Effector memory CD4-positive, alpha-beta T cell (primary cell): ENCODE data around the gene SEPTIN1.

Experiments used
- DNase-seq, 3 donors: peaks; one replicate each; pipeline ENCODE4 v3.0.0-alpha.2; 2020
- H3K27ac ChIP-seq: 2 replicates; pipeline ENCODE4 v1.7.0; 2013; ENCODE audit warnings: mild to moderate bottlenecking, low read length, moderate library complexity; ENCODE audit not compliant: insufficient read depth, poor library complexity, severe bottlenecking
- H3K27me3 ChIP-seq: replicated peaks from 2 replicates; pipeline ENCODE4 v1.7.0; 2013; ENCODE audit warnings: mild to moderate bottlenecking, low read length; ENCODE audit not compliant: insufficient read depth, control insufficient read depth, poor library complexity, severe bottlenecking
- H3K36me3 ChIP-seq: 2 replicates; pipeline ENCODE4 v1.7.0; 2013; ENCODE audit warnings: mild to moderate bottlenecking, low read length, moderate library complexity; ENCODE audit not compliant: control insufficient read depth, insufficient read depth
- H3K4me1 ChIP-seq: 2 replicates; pipeline ENCODE4 v1.7.0; 2013; ENCODE audit warnings: low read length, mild to moderate bottlenecking; ENCODE audit not compliant: control insufficient read depth, insufficient read depth, poor library complexity, severe bottlenecking
- H3K4me3 ChIP-seq: 2 replicates; pipeline ENCODE4 v1.7.0; 2013; ENCODE audit warnings: low read length, low read depth, mild to moderate bottlenecking; ENCODE audit not compliant: insufficient read depth, poor library complexity, severe bottlenecking
- H3K9me3 ChIP-seq: 2 replicates; pipeline ENCODE4 v1.7.0; 2013; ENCODE audit warnings: mild to moderate bottlenecking, low read length, moderate library complexity; ENCODE audit not compliant: control insufficient read depth

Gene SEPTIN1

DNA sequence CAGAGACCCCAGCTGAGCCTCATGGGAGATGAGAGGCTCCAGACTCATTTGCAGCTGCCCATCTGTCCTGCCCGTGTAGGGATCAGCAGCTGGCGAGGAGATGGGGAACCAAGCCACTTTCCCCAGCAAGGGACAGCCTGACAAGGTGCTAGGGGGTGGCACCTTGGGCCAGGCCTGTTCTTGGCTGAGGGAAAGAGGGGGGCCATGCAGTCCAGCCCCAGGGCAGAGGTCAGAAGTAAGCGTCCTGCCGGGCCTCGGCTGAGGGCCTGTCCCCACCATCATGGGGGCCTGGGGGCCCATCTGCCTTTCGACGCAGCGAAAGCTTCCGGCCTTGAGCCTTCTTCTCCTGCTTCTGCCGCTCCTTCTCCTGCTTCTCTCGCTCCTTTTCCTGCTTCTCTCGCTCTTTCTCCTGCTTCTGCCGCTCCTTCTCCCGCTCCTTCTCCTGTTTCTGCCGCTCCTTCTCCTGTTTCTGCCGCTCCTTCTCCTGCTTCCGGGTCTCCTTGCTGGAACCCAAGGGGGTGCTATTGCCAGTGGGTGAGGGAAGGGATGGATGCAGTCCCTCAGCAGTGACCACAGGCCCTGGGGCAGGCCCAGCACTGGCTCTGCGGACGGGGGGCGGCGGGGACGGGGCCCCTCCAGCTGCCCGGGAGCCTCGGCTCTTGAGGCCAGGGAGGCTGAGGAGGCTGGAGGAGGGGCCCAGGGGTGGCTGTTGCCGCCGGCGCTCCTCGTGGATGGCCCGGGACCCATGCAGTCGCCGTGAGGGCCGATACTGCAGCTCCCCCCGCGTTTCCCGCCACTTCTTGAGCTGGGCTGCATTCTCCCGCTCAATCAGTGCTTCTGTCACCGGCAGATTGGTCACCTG lies 24.4 kb downstream of the SEPTIN1 start:
- Histone ChIP-seq H3K36me3 (peaks cover 29% of the 10 kb centered on the region), H3K4me1 (peaks cover 24% of the 10 kb centered on the region), H3K4me3 (no peak overlapping the region), H3K27ac (peak overlapping the region; percentile 36), H3K27me3 (no peaks in the 10 kb centered on the region), H3K9me3 (no peaks in the 10 kb centered on the region)
- DNase-seq: no peak

DNA sequence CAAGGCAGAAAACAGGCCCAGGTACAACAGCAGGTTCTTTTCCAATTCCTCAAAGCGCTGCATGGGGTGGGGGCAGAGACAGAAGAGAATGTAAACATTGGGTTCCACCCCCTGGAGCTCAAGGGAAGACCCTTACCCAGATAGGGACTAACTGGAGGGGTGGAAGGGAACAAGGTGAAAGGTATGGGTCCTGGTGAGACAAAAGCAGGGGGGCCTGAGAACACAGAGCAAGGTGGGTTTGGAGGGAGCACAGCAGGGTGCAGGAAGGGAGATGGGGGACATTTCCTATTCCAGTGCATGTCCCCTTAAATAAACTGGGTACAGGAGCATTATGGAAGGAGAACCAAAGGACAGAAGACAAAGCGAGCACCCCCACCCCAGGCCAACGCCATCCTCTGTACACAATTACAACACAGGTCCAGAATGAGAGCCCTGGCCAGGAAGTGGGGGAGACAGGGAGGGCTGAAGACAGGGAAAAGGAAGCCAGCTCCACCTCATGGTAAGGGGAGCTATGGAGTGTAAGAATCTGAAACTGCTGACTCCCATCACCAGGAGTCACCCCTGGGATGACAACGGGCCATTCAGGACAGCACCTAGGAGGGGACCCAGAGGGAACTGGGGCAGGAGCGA lies 25.2 kb downstream of the SEPTIN1 start:
- H3K4me1 ChIP-seq: peaks cover 24% of the 10 kb centered on the region
- H3K4me3 ChIP-seq: no peak overlapping the region
- peaks cover 34% of the 10 kb centered on the region for H3K36me3 ChIP-seq
- peak overlapping the region; percentile 36 for H3K27ac ChIP-seq
- no peak for DNase-seq
- H3K9me3 ChIP-seq: no peaks in the 10 kb centered on the region
- no peaks in the 10 kb centered on the region for H3K27me3 ChIP-seq

DNA sequence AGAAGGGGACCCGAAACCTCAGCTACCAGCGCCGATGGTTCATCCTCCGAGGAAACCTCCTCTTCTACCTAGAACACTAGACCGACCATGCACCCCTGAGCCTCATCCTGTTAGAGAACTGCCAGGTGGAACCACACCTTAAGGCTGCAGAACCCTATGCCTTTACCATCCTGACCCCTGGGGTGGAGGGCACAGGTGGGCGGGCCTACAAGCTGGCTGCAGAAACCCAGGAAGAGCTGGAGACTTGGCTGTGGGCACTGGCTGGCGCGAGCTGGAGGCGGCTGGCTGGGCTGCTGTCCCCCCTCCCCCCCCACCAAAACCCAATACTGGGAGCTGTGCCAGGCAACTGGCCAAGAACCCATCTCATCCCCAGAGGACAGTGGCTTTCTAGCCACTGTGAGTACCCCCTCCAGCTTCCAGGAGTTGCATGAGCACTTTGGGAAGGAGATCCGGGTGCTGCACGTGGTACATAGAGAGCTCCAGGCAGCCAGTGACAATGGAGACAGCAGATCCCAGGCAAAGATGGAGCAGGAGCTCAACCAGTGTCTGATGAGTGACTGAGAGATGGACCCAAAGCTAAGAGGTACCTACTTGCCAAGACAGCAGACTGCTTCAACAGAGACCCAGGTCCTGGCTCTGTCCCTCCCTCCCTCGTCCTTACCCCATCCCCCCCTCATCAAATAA lies 25.8 kb downstream of the SEPTIN1 start:
- Histone ChIP-seq H3K36me3 (peaks cover 39% of the 10 kb centered on the region), H3K4me3 (no peak overlapping the region)

DNA sequence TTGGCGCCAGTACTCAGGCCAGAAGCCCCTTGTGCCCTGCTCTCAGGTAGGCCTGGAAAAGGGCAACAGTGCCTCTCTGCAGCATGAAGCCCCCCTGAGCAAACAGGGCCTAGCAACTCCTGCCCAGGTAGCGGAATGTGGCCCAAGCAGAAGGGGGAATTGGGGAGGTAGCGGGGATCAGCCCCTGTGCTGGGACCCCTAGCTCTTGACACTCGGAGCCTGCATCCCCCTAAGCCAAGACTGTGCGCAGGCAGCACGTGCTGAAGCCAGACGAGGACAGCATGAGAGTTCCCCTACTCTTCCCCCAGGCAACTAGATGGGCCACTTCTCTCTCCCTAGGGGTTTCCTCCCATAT lies 26.4 kb downstream of the SEPTIN1 start:
- peak overlapping the region; percentile 81 for H3K4me3 ChIP-seq
- H3K36me3 ChIP-seq: peaks cover 45% of the 10 kb centered on the region
- no peak for DNase-seq
- no peaks in the 10 kb centered on the region for H3K9me3 ChIP-seq
- no peaks in the 10 kb centered on the region for H3K27me3 ChIP-seq
- peak overlapping the region; percentile 88 for H3K27ac ChIP-seq
- H3K4me1 ChIP-seq: peaks cover 24% of the 10 kb centered on the region

More for the DNA sequence above, 25.8 kb downstream of the SEPTIN1 start:
- Histone ChIP-seq H3K4me1 (peaks cover 24% of the 10 kb centered on the region), H3K27me3 (no peaks in the 10 kb centered on the region), H3K9me3 (no peaks in the 10 kb centered on the region), H3K27ac (peak overlapping the region; percentile 88)
- no peak for DNase-seq

DNA sequence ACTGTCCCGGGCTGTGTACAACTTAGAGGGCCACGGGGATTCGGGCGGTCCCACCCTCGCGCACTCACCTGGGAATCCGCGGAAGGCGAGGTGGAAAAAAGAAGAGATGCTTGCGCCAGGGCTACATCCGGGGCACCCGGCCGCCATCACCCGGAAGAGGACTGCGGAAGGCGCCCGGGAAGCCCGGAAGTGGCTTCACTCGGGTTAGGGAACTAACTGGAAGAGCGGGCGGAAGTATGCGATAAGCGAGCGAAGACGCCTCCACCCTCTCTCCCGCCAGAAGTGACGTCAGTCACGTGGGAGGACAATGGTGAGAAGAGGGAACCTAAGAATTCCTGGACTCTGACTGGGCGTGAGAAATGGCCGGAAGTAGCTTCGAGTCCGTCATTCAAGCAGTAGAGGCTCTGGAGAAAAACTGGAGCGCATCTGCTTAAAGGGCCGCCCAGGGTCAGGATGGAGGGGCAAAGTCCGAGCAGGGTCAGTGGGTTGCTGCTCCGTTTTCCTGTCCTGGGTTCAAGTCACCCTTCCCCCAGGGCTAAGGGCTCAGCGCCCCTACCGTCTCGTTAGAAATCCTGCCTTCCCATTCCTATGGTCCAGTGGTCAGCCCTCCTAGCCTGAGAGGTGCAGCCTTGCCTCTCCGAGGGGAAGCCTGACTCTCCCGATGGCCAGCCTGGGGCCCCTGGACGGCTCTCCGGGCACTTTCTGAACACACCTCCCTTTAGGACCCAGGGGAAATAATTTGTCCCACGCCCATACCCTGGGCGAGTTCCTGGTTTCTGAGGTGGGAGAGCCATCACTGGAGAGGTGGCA lies 27.0 kb downstream of the SEPTIN1 start, which contains the start of gene CD2BP2:
CD2BP2 (minus strand) TSS at position 165 of the 810 bp plus-strand sequence. CDS start 627 bp downstream, outside the sequence.
- Histone ChIP-seq H3K27ac (peak within 1 kb of the TSS; percentile 88), H3K27me3 (no peaks in the 10 kb centered on the region), H3K36me3 (peaks cover 47% of the 10 kb centered on the region), H3K4me1 (peaks cover 24% of the 10 kb centered on the region), H3K9me3 (no peaks in the 10 kb centered on the region), H3K4me3 (peak within 1 kb of the TSS; percentile 81)
- peak; percentile 80 to 86 (median 81) for DNase-seq

DNA sequence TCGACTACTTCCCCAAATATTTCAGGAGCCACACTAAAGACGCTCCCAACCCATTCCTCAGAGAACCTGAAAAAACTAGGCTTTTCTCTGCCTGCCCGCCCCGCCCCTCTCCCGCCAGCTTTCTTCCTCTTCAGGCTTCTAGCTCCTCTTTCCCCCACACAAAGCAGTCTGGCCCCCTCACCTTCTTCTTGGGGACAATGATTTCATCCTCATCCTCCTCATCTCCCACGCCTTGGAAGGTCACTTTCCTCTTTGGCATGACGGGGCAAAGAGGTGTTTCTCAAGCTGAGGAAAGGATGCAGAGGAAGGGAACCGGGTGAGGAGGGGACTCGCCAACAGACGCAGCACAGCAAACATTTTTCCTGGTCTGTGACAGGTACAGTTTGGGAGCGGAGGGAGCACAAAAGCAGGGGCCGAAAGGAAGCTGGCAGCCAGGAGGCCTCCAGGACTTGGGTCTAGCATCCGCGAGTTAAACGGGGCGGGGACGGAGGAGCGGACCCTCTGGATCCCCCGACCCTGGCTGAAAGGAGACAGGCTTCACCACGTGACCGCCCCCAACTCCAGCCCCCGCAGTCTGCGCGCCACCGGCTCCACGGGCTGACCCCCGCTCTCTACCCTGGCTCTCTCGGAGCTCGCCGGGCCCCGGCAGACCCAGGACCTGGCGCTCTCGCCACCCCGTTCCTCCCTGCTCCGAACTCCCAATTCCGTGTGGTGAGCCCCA lies 27.8 kb downstream of the SEPTIN1 start:
- peak overlapping the region; percentile 81 for H3K4me3 ChIP-seq
- H3K27ac ChIP-seq: peak overlapping the region; percentile 88
- H3K27me3 ChIP-seq: no peaks in the 10 kb centered on the region
- peaks cover 47% of the 10 kb centered on the region for H3K36me3 ChIP-seq
- DNase-seq: no peak
- H3K4me1 ChIP-seq: peaks cover 24% of the 10 kb centered on the region
- no peaks in the 10 kb centered on the region for H3K9me3 ChIP-seq

DNA sequence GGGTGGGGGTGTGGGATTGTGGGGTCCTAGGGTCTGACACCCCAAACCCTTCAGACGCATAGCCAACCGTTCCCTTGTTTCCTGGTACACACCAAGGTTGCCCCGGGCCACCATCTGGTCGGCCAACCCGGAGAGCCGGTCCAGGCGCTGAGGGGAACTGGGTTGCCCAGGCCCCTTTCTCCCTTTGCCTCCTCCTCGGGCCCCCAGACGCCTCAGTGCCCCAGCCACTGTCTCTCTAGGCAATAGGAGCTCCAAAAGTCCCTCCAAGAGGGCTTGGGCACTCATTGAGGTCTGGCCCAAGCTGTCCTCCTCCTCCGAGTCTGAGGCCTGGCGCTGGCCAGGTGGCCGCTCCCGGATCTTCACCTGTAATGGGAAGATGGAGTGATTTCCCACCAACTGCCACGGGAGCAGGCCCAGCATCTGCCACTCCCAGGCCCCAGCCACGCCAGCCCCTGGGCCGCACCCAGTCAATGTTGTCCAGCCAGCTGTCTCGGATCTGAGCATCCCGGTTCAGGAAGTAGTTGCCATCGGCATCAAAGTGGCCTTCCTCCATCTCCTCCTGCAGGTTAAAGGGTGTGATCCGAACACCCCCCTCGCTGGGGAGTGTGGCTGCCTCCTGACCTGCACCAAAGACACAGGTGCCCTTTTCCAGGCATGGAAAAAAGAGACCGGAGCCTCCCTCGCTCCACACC lies 28.8 kb downstream of the SEPTIN1 start:
- no peaks in the 10 kb centered on the region for H3K9me3 ChIP-seq
- DNase-seq: no peak
- H3K36me3 ChIP-seq: peaks cover 43% of the 10 kb centered on the region

DNA sequence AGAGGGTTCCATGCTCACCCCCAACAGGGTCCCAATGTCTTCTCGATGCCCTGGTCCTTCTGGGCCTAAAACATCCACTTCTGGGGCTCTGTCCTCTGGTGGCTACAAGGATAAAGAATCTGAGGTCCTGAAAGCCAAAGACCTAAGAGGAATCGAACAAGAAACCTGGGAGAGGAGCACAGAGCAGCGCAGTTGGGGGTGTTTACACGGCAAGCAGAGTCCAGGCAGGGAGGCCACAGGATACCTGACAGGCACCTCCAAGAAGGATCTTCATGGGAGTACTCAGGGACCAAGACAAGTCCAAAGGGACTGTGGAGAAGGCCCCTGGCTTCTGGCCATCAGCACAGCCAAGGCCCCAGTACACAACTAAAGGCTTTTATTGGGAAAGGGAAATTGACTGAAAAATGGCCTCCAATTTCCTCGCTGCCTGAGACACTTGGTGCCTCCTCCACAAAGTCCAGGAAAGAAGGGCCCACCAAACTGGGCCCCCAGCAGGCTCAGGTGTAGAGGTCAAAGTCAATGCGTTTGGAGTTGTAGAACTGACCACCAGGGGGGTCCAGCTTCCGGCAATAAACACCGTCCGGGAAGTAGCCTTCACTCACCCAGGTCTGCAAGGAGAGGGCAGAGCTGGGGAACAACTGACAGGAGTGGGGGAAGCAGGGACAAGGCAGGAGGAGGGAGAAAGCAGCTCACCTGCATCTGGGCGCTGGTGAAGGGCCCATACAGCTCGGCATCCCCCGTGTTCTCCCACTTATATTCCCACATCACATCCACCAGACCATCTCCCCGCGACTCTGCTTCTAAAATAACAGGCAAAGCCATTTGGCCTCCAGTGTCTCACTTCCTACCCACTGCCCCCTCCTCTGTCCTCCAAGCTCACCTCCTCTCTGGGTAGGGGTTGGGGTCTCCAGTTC lies 29.6 kb downstream of the SEPTIN1 start:
- Histone ChIP-seq H3K4me1 (peaks cover 24% of the 10 kb centered on the region), H3K27ac (no peak overlapping the region), H3K9me3 (no peaks in the 10 kb centered on the region), H3K36me3 (peaks cover 35% of the 10 kb centered on the region), H3K27me3 (no peaks in the 10 kb centered on the region), H3K4me3 (no peak overlapping the region)
- DNase-seq: no peak

More for the DNA sequence above, 28.8 kb downstream of the SEPTIN1 start:
- no peak overlapping the region for H3K27ac ChIP-seq
- H3K4me3 ChIP-seq: no peak overlapping the region
- peaks cover 24% of the 10 kb centered on the region for H3K4me1 ChIP-seq
- H3K27me3 ChIP-seq: no peaks in the 10 kb centered on the region
